ENCODE results near the gene ADGRD1. TPM values are rescaled to one million over a fixed set of nuclear protein-coding genes. Genes with fewer than 3 reads are reported as not detected.
A peak's percentile ranks its signal among the peaks of the same experiment; 100 is the strongest.

Gene ADGRD1
- total RNA-seq, 1 donor from 2014 or later = 0.47 TPM

DNA sequence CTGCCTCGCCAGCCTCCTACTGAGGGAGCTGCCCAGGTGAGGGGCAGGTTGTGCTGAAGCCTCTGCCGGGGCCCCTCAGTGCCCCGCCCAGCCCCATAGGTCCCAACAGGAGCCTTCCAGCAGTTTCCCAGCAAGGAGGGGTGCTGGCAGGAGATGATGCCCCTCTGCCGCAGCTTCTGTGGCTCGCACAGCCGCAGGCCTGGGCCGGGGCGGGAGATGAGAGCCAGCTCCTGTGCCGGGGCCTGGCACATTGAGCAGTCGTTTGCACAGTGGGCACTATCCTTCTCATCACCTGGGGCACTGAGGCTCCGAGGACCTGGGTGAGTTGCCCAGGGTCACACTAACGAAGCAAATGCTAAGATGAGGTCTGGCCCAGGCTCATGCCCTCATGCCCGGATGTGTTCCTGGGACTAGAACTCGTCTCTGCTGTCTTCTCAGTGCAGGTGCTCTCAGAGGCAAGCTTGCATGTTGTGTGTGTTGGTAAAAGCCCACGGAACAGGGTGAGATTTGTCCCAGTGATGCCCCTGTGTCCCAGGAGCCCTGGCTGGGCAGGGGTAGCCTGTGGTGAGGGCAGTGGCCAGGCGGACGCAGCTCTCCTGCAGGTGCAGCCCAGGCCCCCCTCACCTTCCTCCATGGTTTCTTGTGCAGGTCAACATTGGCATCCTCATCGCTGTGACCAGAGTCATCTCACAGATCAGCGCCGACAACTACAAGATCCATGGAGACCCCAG, 177.5 kb downstream of the ADGRD1 start:
- no peak overlapping the region for H3K4me3 Mint-ChIP-seq
- ChIA-PET CTCF (interaction anchor here (0.9 to 4.2 kb wide), 4 partner anchors 27 to 296 kb away, joined by 3 to 83 read pairs (median 23); no protein-coding TSS in a partner anchor), POLR2A (no interaction called here)
- peaks cover 2% of the 10 kb centered on the region for H3K27me3 Mint-ChIP-seq
- H3K9me3 Mint-ChIP-seq = no peaks in the 10 kb centered on the region
- ATAC-seq (ENCODE audit: low read depth) = no peak
- TF ChIP-seq, protein P1, sequence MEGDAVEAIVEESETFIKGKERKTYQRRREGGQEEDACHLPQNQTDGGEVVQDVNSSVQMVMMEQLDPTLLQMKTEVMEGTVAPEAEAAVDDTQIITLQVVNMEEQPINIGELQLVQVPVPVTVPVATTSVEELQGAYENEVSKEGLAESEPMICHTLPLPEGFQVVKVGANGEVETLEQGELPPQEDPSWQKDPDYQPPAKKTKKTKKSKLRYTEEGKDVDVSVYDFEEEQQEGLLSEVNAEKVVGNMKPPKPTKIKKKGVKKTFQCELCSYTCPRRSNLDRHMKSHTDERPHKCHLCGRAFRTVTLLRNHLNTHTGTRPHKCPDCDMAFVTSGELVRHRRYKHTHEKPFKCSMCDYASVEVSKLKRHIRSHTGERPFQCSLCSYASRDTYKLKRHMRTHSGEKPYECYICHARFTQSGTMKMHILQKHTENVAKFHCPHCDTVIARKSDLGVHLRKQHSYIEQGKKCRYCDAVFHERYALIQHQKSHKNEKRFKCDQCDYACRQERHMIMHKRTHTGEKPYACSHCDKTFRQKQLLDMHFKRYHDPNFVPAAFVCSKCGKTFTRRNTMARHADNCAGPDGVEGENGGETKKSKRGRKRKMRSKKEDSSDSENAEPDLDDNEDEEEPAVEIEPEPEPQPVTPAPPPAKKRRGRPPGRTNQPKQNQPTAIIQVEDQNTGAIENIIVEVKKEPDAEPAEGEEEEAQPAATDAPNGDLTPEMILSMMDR (IDR thresholded peaks at IDR 0.05) = no peak
- DNase-seq = no peak
- no peaks in the 10 kb centered on the region for H3K36me3 Mint-ChIP-seq (ENCODE audit: low read depth)
- intact Hi-C loops (cut with micrococcal nuclease) = loop anchor here (10.0 kb wide), 1 partner anchor 694 kb away; the partner anchor contains the start of gene MMP17
- H3K27ac Mint-ChIP-seq = no peak overlapping the region
- no peaks in the 10 kb centered on the region for H3K4me1 Mint-ChIP-seq

DNA sequence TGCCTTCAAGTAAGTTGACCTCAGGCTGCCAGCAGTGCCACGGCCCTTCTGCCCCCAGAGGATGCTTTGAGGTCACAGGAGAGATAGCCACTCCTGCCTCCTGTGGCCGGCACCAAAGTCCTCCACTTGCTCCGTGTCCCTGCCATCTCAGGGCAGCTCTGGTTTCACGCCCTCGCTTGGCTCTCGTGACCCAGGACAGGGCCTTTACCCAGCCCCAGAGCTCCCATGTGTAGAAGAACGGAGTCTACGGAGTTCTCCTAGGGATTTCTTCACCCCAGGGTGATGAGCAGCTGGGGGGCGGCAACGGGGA, 178.1 kb downstream of the ADGRD1 start:
- no peaks in the 10 kb centered on the region for H3K9me3 Mint-ChIP-seq
- no peak overlapping the region for H3K27ac Mint-ChIP-seq
- no peaks in the 10 kb centered on the region for H3K4me1 Mint-ChIP-seq
- no peak for DNase-seq
- ATAC-seq (ENCODE audit: low read depth) = no peak
- H3K27me3 Mint-ChIP-seq = peaks cover 2% of the 10 kb centered on the region
- H3K4me3 Mint-ChIP-seq = no peak overlapping the region
- ChIA-PET CTCF (interaction anchor here (0.6 to 4.2 kb wide), 9 partner anchors 27 to 305 kb away, joined by 3 to 83 read pairs (median 3); no protein-coding TSS in a partner anchor), POLR2A (no interaction called here)
- H3K36me3 Mint-ChIP-seq (ENCODE audit: low read depth) = no peaks in the 10 kb centered on the region
- intact Hi-C loops (cut with micrococcal nuclease) = loop anchor here (1.0 to 10.0 kb wide), 4 partner anchors 27 to 693 kb away; partner anchors contain the start of gene MMP17
- TF ChIP-seq, protein P1 (IDR thresholded peaks at IDR 0.05) = no peak

DNA sequence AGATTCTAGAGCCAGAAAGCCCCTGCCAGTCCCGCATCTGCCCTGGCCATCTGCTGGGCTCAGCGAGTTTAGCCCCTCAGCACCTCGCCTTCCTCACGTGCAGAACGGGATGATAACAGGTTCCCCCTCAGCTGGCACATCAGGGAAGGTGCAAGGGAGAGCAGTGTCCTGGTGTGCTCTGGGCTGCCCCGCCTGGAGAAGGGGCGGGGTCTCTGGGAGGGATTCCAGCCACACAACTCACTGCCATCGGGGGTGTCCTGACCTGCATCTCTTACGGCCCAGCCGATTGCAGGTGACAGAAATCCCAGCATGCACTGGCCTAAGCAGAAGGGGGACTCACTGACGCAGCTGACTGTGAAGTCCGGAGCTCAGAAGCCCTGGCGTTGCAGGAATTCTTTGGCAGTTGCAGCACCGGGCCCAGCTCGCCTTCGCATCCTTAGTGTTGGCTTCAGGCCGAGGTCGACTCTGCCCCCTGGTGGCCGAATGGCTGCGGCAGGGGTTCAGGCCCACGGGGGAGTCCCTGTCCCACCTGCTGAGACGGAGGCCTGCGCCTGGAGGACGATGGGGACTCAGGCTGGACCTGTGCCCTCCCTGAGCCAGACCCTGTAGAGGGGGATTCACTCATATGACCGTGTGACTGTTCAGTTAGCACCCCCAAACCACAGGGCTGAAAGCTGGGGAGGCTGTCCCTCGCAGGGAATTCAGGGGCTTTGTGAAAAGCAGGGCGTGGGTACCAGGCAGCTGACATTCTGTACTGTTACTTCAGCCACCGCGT, 178.6 kb downstream of the ADGRD1 start:
- DNase-seq (peak; percentile 72), ATAC-seq (ENCODE audit: low read depth) (peak; percentile 77)
- POLR2A ChIA-PET = interaction anchor here (1.6 kb wide), 1 partner anchor 28 kb away, joined by 3 read pairs; no protein-coding TSS in a partner anchor
- H3K9me3 Mint-ChIP-seq = no peaks in the 10 kb centered on the region
- H3K36me3 Mint-ChIP-seq (ENCODE audit: low read depth) = no peaks in the 10 kb centered on the region
- no peak overlapping the region for H3K4me3 Mint-ChIP-seq
- H3K27ac Mint-ChIP-seq = no peak overlapping the region
- H3K4me1 Mint-ChIP-seq = no peaks in the 10 kb centered on the region
- intact Hi-C loops (cut with micrococcal nuclease) = loop anchor here (1.0 to 10.0 kb wide), 4 partner anchors 28 to 692 kb away; partner anchors contain the start of gene MMP17
- peaks cover 2% of the 10 kb centered on the region for H3K27me3 Mint-ChIP-seq
- CTCF ChIA-PET = interaction anchor here (0.6 to 4.2 kb wide), 10 partner anchors 28 to 306 kb away, joined by 3 to 83 read pairs (median 3); no protein-coding TSS in a partner anchor
- TF ChIP-seq, protein P1 (IDR thresholded peaks at IDR 0.05) = no peak

DNA sequence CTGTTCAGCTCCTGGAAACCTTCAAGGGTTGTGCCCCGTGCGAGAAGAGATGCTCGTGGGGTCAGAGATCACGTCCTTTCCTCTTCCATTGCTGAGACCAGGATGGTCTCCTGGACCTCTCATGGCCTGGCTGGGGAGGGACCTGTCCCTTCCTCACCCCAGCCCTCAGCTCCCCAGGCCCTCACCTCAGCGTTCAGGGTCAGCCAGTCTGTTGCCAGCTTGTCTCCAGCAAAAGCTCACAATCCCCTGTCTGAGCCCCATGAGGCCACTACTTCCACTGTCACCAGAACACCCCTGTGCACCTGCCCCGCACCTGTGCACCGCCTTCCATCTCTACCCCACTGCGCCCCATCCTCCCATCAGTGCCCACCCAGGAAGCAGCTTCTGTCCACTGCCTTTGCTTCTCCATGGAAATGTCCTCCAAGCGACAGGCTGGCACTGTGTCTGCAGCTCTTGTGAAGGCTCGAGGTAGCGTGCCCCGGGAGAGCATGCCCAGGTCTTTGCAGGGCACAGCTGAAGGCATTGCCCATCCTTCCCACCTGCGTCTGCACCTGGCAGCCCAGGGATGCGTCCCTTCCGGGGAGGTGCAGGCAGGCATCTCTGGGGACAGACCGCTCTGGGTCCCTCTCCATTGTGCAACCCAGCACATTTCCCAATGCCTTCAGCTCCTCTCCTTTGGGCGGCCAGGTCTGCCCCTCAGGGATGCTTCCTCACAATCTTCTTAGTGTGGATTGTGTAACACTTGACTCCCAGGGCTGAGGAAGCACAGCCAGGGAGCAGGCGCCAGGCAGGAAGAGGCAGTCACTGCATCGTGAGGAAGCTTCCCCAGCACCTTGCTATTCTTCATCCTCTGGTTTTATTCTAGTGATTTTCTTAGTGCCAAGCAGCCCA, 179.6 kb downstream of the ADGRD1 start:
- TF ChIP-seq, protein P1 (IDR thresholded peaks at IDR 0.05) = no peak
- ChIA-PET POLR2A (interaction anchor here (1.6 kb wide), 1 partner anchor 29 kb away, joined by 3 read pairs; no protein-coding TSS in a partner anchor), CTCF (interaction anchor here (0.7 to 4.2 kb wide), 6 partner anchors 10 to 307 kb away, joined by 3 to 83 read pairs (median 6); no protein-coding TSS in a partner anchor)
- no peaks in the 10 kb centered on the region for H3K36me3 Mint-ChIP-seq (ENCODE audit: low read depth)
- no peak overlapping the region for H3K27ac Mint-ChIP-seq
- DNase-seq (no peak), ATAC-seq (ENCODE audit: low read depth) (no peak)
- H3K27me3 Mint-ChIP-seq = peaks cover 2% of the 10 kb centered on the region
- no peaks in the 10 kb centered on the region for H3K9me3 Mint-ChIP-seq
- no peak overlapping the region for H3K4me3 Mint-ChIP-seq
- H3K4me1 Mint-ChIP-seq = no peaks in the 10 kb centered on the region
- intact Hi-C loops (cut with micrococcal nuclease) = loop anchor here (2.0 to 10.0 kb wide), 2 partner anchors 314 to 692 kb away; partner anchors contain the start of gene MMP17

All from activated B cell treated with CpG ODN at 0.5 μM for 24 hours (primary cell).